GM12878 (cell line): ENCODE measurements around the gene CDH2. TPM values are rescaled to one million over a fixed set of nuclear protein-coding genes. Genes with fewer than 3 reads are reported as not detected.

ENCODE experiments used
- ASH2L ChIP-seq: fragments of 300-600, 200-600 bp; sonication (generic); IDR thresholded peaks from 2 replicates; pipeline ENCODE4 v1.6.1; 2017; ENCODE audit warnings: low read depth, mild to moderate bottlenecking, borderline replicate concordance
- ATF7 ChIP-seq: fragments of 450-650 bp; IDR thresholded peaks from 2 replicates; pipeline ENCODE4 v1.6.1; 2016; ENCODE audit warnings: low read depth, mild to moderate bottlenecking
- FOXM1 ChIP-seq: IDR thresholded peaks from 2 replicates; pipeline ENCODE4 v1.6.1; 2012; ENCODE audit warnings: low read depth, mild to moderate bottlenecking, inconsistent platforms, low read length, moderate library complexity
- IRF4 ChIP-seq: IDR thresholded peaks from 2 replicates; pipeline ENCODE4 v1.6.1; 2011; ENCODE audit warnings: low read depth, low read length
- MXI1 ChIP-seq: fragments of 150-350 bp; IDR thresholded peaks from 2 replicates; pipeline ENCODE4 v1.6.1; 2011; ENCODE audit warnings: low read depth, mild to moderate bottlenecking, inconsistent platforms, low read length, improper control_type of control experiment
- POLR2AphosphoS5 ChIP-seq: IDR thresholded peaks from 2 replicates; pipeline ENCODE4 v1.6.1; 2011; ENCODE audit warnings: mild to moderate bottlenecking, low read length, inconsistent platforms
- RB1 ChIP-seq: fragments of 450-650 bp; formaldehyde crosslinking; IDR thresholded peaks from 2 replicates; pipeline ENCODE4 v1.6.1; 2017; ENCODE audit warnings: mild to moderate bottlenecking, borderline replicate concordance
- REST ChIP-seq: IDR thresholded peaks from 2 replicates; pipeline ENCODE4 v1.6.1; 2012; ENCODE audit warnings: mild to moderate bottlenecking, low read depth, low read length
- ZNF217 ChIP-seq: fragments of 450-650 bp; IDR thresholded peaks from 2 replicates; pipeline ENCODE4 v1.6.1; 2017; ENCODE audit warnings: antibody characterized with exemption, mild to moderate bottlenecking
- ZNF687 ChIP-seq: fragments of 450-650 bp; IDR thresholded peaks from 2 replicates; pipeline ENCODE4 v1.6.1; 2017; ENCODE audit warnings: mild to moderate bottlenecking, moderate library complexity
- polyA plus RNA-seq, 11 experiments: library from polyadenylated mRNA; depleted of rRNA in 4 of 11; unstranded in 6 of 11; stranded (reverse) in 5 of 11; fragments of >200 nt; fragmentation: Nextera tagmentation in 4 of 11; fragmentation: Illumina TruSeq in 1 of 11; extraction: Ambion mirVana in 4 of 11; extraction: Trizol in 1 of 11; gene quantifications; 1 replicate in 1 of 11; 2 replicates in 10 of 11; pipeline versions ENCODE4 v1.2.1 to v1.2.3, GENCODE V29; 2011 to 2016; ENCODE audit warnings: inconsistent platforms in 2 of 11, missing spikeins in 2 of 11, low read depth in 1 of 11
- total RNA-seq, 4 experiments: library from RNA; depleted of rRNA in 3 of 4; stranded (reverse); fragments of >200 nt in 3 of 4; fragmentation: Illumina TruSeq in 1 of 4; extraction: Trizol in 1 of 4; gene quantifications; 2 replicates each; pipeline versions ENCODE4 v1.2.1 to v1.2.3, GENCODE V29; 2013 to 2021

The CDH2 gene
- total and polyA plus RNA-seq, 10 of the 15 experiments (the other 5 are each of a cell fraction or from before 2014, with no cell fraction given), result 0.01 to 0.25 (median 0.06) TPM; not detected in 4

GRCh38 chr18:28040716-28041115 lies 136.2 kb downstream of the CDH2 start (continued):
- no peak for TF ChIP-seq ASH2L
- TF ChIP-seq IRF4, result no peak
- TF ChIP-seq MXI1, result no peak
- TF ChIP-seq FOXM1, result no peak
- TF ChIP-seq RB1, result no peak
- no peak for TF ChIP-seq POLR2AphosphoS5
- TF ChIP-seq ZNF687, result no peak
- no peak for TF ChIP-seq REST
- TF ChIP-seq ZNF217, result no peak
- TF ChIP-seq ATF7, result no peak
- TF ChIP-seq, all 136 proteins: peak for 0
